K562 (cell line): ENCODE data around the gene SHC1. TPM values are rescaled to one million over a fixed set of nuclear protein-coding genes. Genes with fewer than 3 reads are reported as not detected.
A peak's percentile ranks its signal among the peaks of the same experiment; 100 is the strongest.

ENCODE experiments used
- CREM ChIP-seq: IDR thresholded peaks from 2 replicates; pipeline ENCODE4 v1.6.1; 2014; ENCODE audit warnings: antibody characterized with exemption, low read depth
- ELF4 ChIP-seq: fragments of 450-650 bp; formaldehyde crosslinking; IDR thresholded peaks from 2 replicates; pipeline ENCODE4 v1.4.0; 2022; ENCODE audit warnings: missing genetic modification characterization
- HMG20B ChIP-seq: fragments of 250-450 bp; sonication (Bioruptor Pico); IDR thresholded peaks from 2 replicates; pipeline ENCODE4 v1.5.0; 2021; ENCODE audit warnings: mild to moderate bottlenecking
- HMGN3 ChIP-seq: IDR thresholded peaks from 2 replicates; pipeline ENCODE4 v1.6.1; 2011; ENCODE audit warnings: borderline replicate concordance, low read depth, mild to moderate bottlenecking, mixed read lengths, low read length; ENCODE audit not compliant: insufficient read length; ENCODE audit errors: extremely low read depth
- LCOR ChIP-seq: sonication (generic); formaldehyde crosslinking; IDR thresholded peaks from 2 replicates; pipeline ENCODE4 v1.8.0; 2022; ENCODE audit warnings: mild to moderate bottlenecking, missing genetic modification reagents
- PHF21A ChIP-seq: fragments of 450-650 bp; IDR thresholded peaks from 2 replicates; pipeline ENCODE4 v1.6.1; 2017; ENCODE audit warnings: low read depth, borderline replicate concordance
- POLR2AphosphoS2 ChIP-seq: IDR thresholded peaks from 2 replicates; pipeline ENCODE4 v1.6.1; 2012; ENCODE audit warnings: low read length, improper control_type of control experiment
- POLR2B ChIP-seq: fragments of 450-650 bp; IDR thresholded peaks from 2 replicates; pipeline ENCODE4 v1.6.1; 2018; ENCODE audit warnings: low read depth; ENCODE audit not compliant: partially characterized antibody
- TARDBP ChIP-seq: fragments of 450-650 bp; IDR thresholded peaks from 2 replicates; pipeline ENCODE4 v1.6.1; 2016
- ZC3H8 ChIP-seq: fragments of 450-650 bp; IDR thresholded peaks from 2 replicates; pipeline ENCODE4 v1.6.1; 2017
- ZZZ3 ChIP-seq: fragments of 450-650 bp; IDR thresholded peaks from 2 replicates; pipeline ENCODE4 v1.6.1; 2016; ENCODE audit warnings: antibody characterized with exemption, mild to moderate bottlenecking, moderate library complexity
- polyA plus RNA-seq, 8 experiments: library from polyadenylated mRNA; depleted of rRNA in 4 of 8; stranded (reverse) in 5 of 8; unstranded in 3 of 8; fragments of >200 nt; fragmentation: Nextera tagmentation in 2 of 8; fragmentation: Illumina TruSeq in 1 of 8; extraction: Ambion mirVana in 2 of 8; extraction: Trizol in 1 of 8; gene quantifications; 2 replicates each; pipeline versions ENCODE4 v1.2.1 to v1.2.3, GENCODE V29; 2011 to 2014; ENCODE audit warnings: inconsistent platforms in 1 of 8, missing spikeins in 1 of 8
- total RNA-seq, 7 experiments: library from RNA; depleted of rRNA in 6 of 7; stranded (reverse); fragments of >200 nt in 6 of 7; fragmentation: Illumina TruSeq in 2 of 7; extraction: Trizol in 2 of 7; gene quantifications; 2 replicates each; pipeline versions ENCODE4 v1.2.1 to v1.2.3, GENCODE V29; 2011 to 2021; ENCODE audit warnings: low replicate concordance in 1 of 7
- TF ChIP-seq, protein P1 (sequence below): fragments of 250-450 bp; sonication (Bioruptor Pico); IDR thresholded peaks from 2 replicates; pipeline ENCODE4 v1.8.0; 2021; ENCODE audit warnings: mild to moderate bottlenecking, moderate library complexity
- TF ChIP-seq, protein P2 (sequence below), 2 experiments: IDR thresholded peaks in 1 of 2; conservative IDR thresholded peaks in 1 of 2; 2 replicates each; pipeline ENCODE4 v1.6.1; 2016; ENCODE audit warnings: low read depth in 2 of 2, mild to moderate bottlenecking in 1 of 2, missing compliant biosample characterization in 1 of 2, missing genetic modification characterization in 1 of 2, moderate library complexity in 1 of 2
- TF ChIP-seq, protein P3 (sequence below): fragments of 450-650 bp; formaldehyde crosslinking; IDR thresholded peaks from 2 replicates; pipeline ENCODE4 v1.4.0; 2022; ENCODE audit warnings: missing genetic modification characterization

SHC1 gene
- total and polyA plus RNA-seq, 9 of the 15 experiments (the other 6 are each of a cell fraction or from before 2014, with no cell fraction given), result 4.1 to 113 (median 51.9) TPM

DNA sequence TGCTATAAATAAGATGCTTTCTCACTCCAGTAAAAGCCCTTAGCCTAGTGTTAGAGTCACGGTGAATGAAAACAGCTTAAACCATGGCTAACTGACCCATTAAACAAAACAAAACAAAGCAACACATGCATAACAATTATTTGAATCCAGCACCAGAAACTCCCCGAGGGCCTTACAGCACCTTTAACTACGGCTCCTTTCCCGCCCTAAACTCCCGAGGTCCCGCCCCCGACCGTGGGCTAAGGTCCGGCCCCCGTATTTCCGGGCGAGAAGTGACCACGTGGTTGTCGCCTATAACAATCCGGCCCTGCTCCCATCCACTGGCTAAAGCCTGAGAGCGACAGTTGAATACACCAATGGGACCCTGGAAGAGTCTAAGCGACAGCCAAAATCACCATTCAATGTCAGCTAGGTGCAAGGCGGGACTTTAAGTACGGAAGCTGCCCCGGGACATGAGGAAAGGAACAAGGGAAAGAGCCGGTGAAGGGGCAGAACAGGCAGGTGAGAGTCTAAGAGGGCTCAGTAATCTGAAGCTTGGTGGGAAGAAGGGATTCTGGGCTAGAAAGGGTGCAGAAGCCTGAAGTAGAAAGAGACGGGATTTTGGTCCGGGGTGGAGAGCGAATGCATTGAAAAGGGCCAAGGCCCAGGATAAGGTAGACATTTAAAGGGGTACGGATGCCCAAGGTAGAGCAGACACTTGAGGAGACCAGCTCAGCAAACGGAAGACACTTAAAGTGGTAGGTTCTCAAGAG is 12.5 kb upstream of the SHC1 start, which contains the start of gene FLAD1 (continued):
- TF ChIP-seq, protein P1, sequence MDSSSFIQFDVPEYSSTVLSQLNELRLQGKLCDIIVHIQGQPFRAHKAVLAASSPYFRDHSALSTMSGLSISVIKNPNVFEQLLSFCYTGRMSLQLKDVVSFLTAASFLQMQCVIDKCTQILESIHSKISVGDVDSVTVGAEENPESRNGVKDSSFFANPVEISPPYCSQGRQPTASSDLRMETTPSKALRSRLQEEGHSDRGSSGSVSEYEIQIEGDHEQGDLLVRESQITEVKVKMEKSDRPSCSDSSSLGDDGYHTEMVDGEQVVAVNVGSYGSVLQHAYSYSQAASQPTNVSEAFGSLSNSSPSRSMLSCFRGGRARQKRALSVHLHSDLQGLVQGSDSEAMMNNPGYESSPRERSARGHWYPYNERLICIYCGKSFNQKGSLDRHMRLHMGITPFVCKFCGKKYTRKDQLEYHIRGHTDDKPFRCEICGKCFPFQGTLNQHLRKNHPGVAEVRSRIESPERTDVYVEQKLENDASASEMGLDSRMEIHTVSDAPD, result no peak
- peak; percentile 91 for TF ChIP-seq ELF4 (CRISPR knock-in tag)
- peak; percentile 80 for TF ChIP-seq POLR2B
- no peak for TF ChIP-seq TARDBP
- TF ChIP-seq ZC3H8, result 0 out of 2 replicates have a peak, but pooled peaks have one; percentile 33
- peak; percentile 72; the same call in 1 of the 2 replicates for TF ChIP-seq LCOR (CRISPR knock-in tag)
- no peak for TF ChIP-seq HMGN3
- TF ChIP-seq, protein P2, sequence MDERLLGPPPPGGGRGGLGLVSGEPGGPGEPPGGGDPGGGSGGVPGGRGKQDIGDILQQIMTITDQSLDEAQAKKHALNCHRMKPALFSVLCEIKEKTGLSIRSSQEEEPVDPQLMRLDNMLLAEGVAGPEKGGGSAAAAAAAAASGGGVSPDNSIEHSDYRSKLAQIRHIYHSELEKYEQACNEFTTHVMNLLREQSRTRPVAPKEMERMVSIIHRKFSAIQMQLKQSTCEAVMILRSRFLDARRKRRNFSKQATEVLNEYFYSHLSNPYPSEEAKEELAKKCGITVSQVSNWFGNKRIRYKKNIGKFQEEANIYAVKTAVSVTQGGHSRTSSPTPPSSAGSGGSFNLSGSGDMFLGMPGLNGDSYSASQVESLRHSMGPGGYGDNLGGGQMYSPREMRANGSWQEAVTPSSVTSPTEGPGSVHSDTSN (CRISPR knock-in tag; IDR thresholded peaks at IDR 0.05; ENCODE audit: low read depth), result peak; percentile 100
- TF ChIP-seq, protein P2 (tag; conservative IDR thresholded peaks at IDR 0.05; ENCODE audit: low read depth), result peak; percentile 100
- TF ChIP-seq, protein P3, sequence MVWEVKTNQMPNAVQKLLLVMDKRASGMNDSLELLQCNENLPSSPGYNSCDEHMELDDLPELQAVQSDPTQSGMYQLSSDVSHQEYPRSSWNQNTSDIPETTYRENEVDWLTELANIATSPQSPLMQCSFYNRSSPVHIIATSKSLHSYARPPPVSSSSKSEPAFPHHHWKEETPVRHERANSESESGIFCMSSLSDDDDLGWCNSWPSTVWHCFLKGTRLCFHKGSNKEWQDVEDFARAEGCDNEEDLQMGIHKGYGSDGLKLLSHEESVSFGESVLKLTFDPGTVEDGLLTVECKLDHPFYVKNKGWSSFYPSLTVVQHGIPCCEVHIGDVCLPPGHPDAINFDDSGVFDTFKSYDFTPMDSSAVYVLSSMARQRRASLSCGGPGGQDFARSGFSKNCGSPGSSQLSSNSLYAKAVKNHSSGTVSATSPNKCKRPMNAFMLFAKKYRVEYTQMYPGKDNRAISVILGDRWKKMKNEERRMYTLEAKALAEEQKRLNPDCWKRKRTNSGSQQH (CRISPR knock-in tag), result peak; percentile 90
- TF ChIP-seq PHF21A, result no peak
- no peak; the same call in 1 of the 2 replicates for TF ChIP-seq POLR2AphosphoS2
- TF ChIP-seq ZZZ3, result peak; percentile 85
- TF ChIP-seq HMG20B, result no peak
- peak; percentile 73 for TF ChIP-seq CREM
